Tibial artery (tissue), 4 donors: ENCODE data around the gene OSTC.
A peak's percentile ranks its signal among the peaks of the same experiment; 100 is the strongest.

Experiments used
- DNase-seq, 2 donors: peaks; one replicate each; pipeline ENCODE4 v3.0.0-alpha.2; 2019
- H3K27ac ChIP-seq, 2 donors: fragments of 200-600 bp; sonication (generic) in 1 of 2; 1 replicate in 1 of 2; 2 replicates in 1 of 2; pipeline ENCODE4 v1.5.1; 2018 to 2019; ENCODE audit warnings: mild to moderate bottlenecking in 1 of 2
- H3K27me3 ChIP-seq, 2 donors: fragments of 200-600 bp; sonication (generic) in 1 of 2; one replicate each; pipeline versions ENCODE4 v1.5.1 to v1.6.0; 2016 to 2019
- H3K36me3 ChIP-seq, 3 donors: fragments of 200-600 bp; sonication (generic) in 2 of 3; one replicate each; pipeline ENCODE4 v1.5.1; 2016 to 2019; ENCODE audit warnings: mild to moderate bottlenecking in 2 of 3
- H3K4me1 ChIP-seq, 4 donors: fragments of 200-600 bp; sonication (generic) in 2 of 4; 1 replicate in 3 of 4; 2 replicates in 1 of 4; pipeline ENCODE4 v1.5.1; 2016 to 2019
- H3K4me3 ChIP-seq, 2 donors: fragments of 200-600 bp; sonication (generic) in 1 of 2; 1 replicate in 1 of 2; 2 replicates in 1 of 2; pipeline ENCODE4 v1.5.1; 2018 to 2019; ENCODE audit warnings: mild to moderate bottlenecking in 2 of 2
- H3K9me3 ChIP-seq, 3 donors: fragments of 200-600 bp; sonication (generic) in 1 of 3; one replicate each; pipeline ENCODE4 v1.5.1; 2016 to 2019
- intact Hi-C: fragments of 100-400 bp; cut with DNase I; formaldehyde crosslinking; loops from one replicate; pipeline ENCODE4 v1.15.0; 2023; ENCODE audit warnings: low total_unique reads
- TF ChIP-seq, protein P1 (sequence below), 2 experiments: fragments of 200-600 bp in 1 of 2; fragments of 450-650 bp in 1 of 2; IDR thresholded peaks; one replicate each; pipeline ENCODE4 v1.5.1; 2017 to 2019; ENCODE audit warnings: antibody characterized with exemption in 2 of 2, mild to moderate bottlenecking in 1 of 2, moderate library complexity in 1 of 2

Gene OSTC

GRCh38 chr4:108650212-108651013 lies at the start of gene OSTC:
TSS of gene OSTC (plus strand) at chr4:108650599. CDS start at chr4:108650656, 57 bp downstream.
- H3K9me3 ChIP-seq = no peaks in the 10 kb centered on the region
- intact Hi-C loops = loop anchor here (5.0 kb wide), 1 partner anchor 33 kb away; no protein-coding TSS in a partner anchor
- DNase-seq = peak; percentile 95 to 96
- no peaks in the 10 kb centered on the region for H3K27me3 ChIP-seq
- H3K36me3 ChIP-seq = no peaks in the 10 kb centered on the region
- H3K27ac ChIP-seq = peak within 1 kb of the TSS; percentile 87 to 96
- H3K4me3 ChIP-seq = peak within 1 kb of the TSS; percentile 88 to 96
- TF ChIP-seq, protein P1, sequence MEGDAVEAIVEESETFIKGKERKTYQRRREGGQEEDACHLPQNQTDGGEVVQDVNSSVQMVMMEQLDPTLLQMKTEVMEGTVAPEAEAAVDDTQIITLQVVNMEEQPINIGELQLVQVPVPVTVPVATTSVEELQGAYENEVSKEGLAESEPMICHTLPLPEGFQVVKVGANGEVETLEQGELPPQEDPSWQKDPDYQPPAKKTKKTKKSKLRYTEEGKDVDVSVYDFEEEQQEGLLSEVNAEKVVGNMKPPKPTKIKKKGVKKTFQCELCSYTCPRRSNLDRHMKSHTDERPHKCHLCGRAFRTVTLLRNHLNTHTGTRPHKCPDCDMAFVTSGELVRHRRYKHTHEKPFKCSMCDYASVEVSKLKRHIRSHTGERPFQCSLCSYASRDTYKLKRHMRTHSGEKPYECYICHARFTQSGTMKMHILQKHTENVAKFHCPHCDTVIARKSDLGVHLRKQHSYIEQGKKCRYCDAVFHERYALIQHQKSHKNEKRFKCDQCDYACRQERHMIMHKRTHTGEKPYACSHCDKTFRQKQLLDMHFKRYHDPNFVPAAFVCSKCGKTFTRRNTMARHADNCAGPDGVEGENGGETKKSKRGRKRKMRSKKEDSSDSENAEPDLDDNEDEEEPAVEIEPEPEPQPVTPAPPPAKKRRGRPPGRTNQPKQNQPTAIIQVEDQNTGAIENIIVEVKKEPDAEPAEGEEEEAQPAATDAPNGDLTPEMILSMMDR (IDR thresholded peaks at IDR 0.05) = no peak
- H3K4me1 ChIP-seq = peaks cover 0 to 37% (median 15%) of the 10 kb centered on the region in 4 donors

- Histone ChIP-seq H3K4me1 (no peaks in the 10 kb centered on the region), H3K36me3 (no peaks in the 10 kb centered on the region), H3K9me3 (no peaks in the 10 kb centered on the region), H3K4me3 (no peak overlapping the region), H3K27ac (no peak overlapping the region), H3K27me3 (no peaks in the 10 kb centered on the region)
- intact Hi-C loops = no loop called here
- TF ChIP-seq, protein P1 (IDR thresholded peaks at IDR 0.05) = no peak
- no peak for DNase-seq
Observed at GRCh38 chr4:108601106-108601505, 49.3 kb upstream of the OSTC start.

DNA sequence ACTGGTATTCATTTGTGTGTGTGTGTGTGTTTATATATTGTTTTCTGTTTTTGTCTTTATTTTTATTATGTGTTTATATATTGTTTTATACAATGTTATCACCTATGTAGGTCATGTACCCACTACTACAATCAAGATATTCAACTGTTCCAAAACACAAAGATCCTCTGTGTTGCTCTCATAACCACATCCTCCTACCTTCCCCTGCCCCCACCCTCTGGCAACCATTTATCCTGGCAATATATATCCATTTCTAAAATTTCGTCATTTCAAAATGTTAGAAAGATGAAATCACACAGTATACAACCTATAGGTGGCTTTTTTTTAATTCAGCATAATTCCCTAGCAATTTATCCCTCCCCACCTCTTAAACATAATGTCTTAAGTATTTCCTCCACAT lies 48.9 kb upstream of the OSTC start:
- no peak overlapping the region for H3K4me3 ChIP-seq
- H3K27me3 ChIP-seq = no peaks in the 10 kb centered on the region
- intact Hi-C loops = no loop called here
- H3K9me3 ChIP-seq = peaks cover 0 to 4% (median 0%) of the 10 kb centered on the region in 3 donors
- H3K27ac ChIP-seq = no peak overlapping the region
- DNase-seq = no peak
- TF ChIP-seq, protein P1 (IDR thresholded peaks at IDR 0.05) = no peak
- no peaks in the 10 kb centered on the region for H3K4me1 ChIP-seq
- no peaks in the 10 kb centered on the region for H3K36me3 ChIP-seq

DNA sequence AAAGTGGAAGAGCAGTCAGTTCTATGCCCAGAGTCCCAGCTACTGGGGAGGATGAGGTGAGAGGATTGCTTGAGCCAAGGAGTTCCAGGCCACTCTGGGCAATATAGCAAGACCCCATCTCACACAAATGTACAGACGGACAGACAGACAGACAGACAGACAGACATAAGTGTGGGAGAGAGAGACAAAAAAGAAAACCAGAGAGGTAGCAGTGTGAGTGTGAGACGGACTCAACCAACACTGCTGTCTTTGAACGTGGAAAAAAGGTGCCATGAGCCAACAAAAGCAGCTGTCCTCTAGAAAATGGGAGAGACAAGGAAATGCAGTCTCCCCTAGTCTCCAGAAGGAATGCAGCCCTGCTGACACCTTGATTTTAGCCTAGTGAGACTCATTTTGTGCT lies 48.2 kb upstream of the OSTC start:
- TF ChIP-seq, protein P1 (IDR thresholded peaks at IDR 0.05) = no peak
- Histone ChIP-seq H3K27me3 (no peaks in the 10 kb centered on the region), H3K4me1 (no peaks in the 10 kb centered on the region), H3K36me3 (no peaks in the 10 kb centered on the region), H3K4me3 (no peak overlapping the region), H3K9me3 (peaks cover 0 to 4% (median 0%) of the 10 kb centered on the region in 3 donors), H3K27ac (no peak overlapping the region)
- no peak for DNase-seq
- intact Hi-C loops = no loop called here

GRCh38 chr4:108607079-108607815 lies 43.2 kb upstream of the OSTC start:
- Histone ChIP-seq H3K27ac (no peak overlapping the region), H3K36me3 (no peaks in the 10 kb centered on the region), H3K9me3 (peaks cover 0 to 4% (median 0%) of the 10 kb centered on the region in 3 donors), H3K4me3 (no peak overlapping the region), H3K4me1 (no peaks in the 10 kb centered on the region), H3K27me3 (no peaks in the 10 kb centered on the region)
- intact Hi-C loops = no loop called here
- TF ChIP-seq, protein P1 (IDR thresholded peaks at IDR 0.05) = no peak
- DNase-seq = no peak
